Endothelial cell of umbilical vein (primary cell): ENCODE data around the gene CNGA4.

Source experiments
- CTCF ChIP-seq, 2 donors: IDR thresholded peaks; 1 replicate in 1 of 2; 2 replicates in 1 of 2; pipeline ENCODE4 v1.5.1; 2011; ENCODE audit warnings: low read length in 2 of 2, mild to moderate bottlenecking in 2 of 2, moderate library complexity in 2 of 2, control low read depth in 1 of 2, inconsistent platforms in 1 of 2, low read depth in 1 of 2; ENCODE audit not compliant: insufficient read depth in 1 of 2; ENCODE audit errors: extremely low read depth in 1 of 2
- EZH2 ChIP-seq: IDR thresholded peaks from 2 replicates; pipeline ENCODE4 v1.6.1; 2012; ENCODE audit warnings: borderline replicate concordance, low read depth, mild to moderate bottlenecking, moderate library complexity, low read length, inconsistent platforms; ENCODE audit not compliant: severe bottlenecking
- FOS ChIP-seq: IDR thresholded peaks from 2 replicates; pipeline ENCODE4 v1.6.1; 2011; ENCODE audit warnings: mild to moderate bottlenecking, low read length, moderate library complexity, borderline replicate concordance; ENCODE audit not compliant: insufficient read depth
- GATA2 ChIP-seq: IDR thresholded peaks from 2 replicates; pipeline ENCODE4 v1.7.0; 2011; ENCODE audit warnings: low read depth, mild to moderate bottlenecking, moderate library complexity, mixed read lengths, low read length; ENCODE audit not compliant: insufficient read length, insufficient read depth
- JUN ChIP-seq: IDR thresholded peaks from 2 replicates; pipeline ENCODE4 v1.6.1; 2011; ENCODE audit warnings: borderline replicate concordance, low read depth; ENCODE audit not compliant: insufficient read length, insufficient read depth
- MYC ChIP-seq: IDR thresholded peaks from one replicate; pipeline ENCODE4 v1.6.1; 2011; ENCODE audit warnings: mild to moderate bottlenecking, low read depth, low read length
- POLR2A ChIP-seq: IDR thresholded peaks from 2 replicates; pipeline ENCODE4 v1.6.1; 2012; ENCODE audit warnings: low read depth, mild to moderate bottlenecking, control low read depth, low read length
- POLR2AphosphoS5 ChIP-seq: IDR thresholded peaks from 2 replicates; pipeline ENCODE4 v1.6.1; 2012; ENCODE audit warnings: low read depth, mild to moderate bottlenecking, control low read depth, low read length, moderate library complexity; ENCODE audit not compliant: insufficient read depth
- TF ChIP-seq, protein P1 (sequence below): IDR thresholded peaks from 2 replicates; pipeline ENCODE4 v1.6.1; 2011; ENCODE audit not compliant: insufficient read depth, insufficient read length

GRCh38 chr11:6224421-6224820 is 14.5 kb upstream of the CNGA4 start:
- TF ChIP-seq POLR2A (no peak), CTCF (IDR thresholded peaks at IDR 0.05; ENCODE audit: extremely low read depth in 1 of 2, insufficient read depth in 1 of 2, low read depth in 1 of 2, low read length in 2 of 2) (no peak), POLR2AphosphoS5 (no peak), EZH2 (no peak), JUN (no peak), MYC (no peak), FOS (no peak), GATA2 (no peak)
- TF ChIP-seq, protein P1, sequence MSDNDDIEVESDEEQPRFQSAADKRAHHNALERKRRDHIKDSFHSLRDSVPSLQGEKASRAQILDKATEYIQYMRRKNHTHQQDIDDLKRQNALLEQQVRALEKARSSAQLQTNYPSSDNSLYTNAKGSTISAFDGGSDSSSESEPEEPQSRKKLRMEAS = no peak
